ENCODE results near the gene MT2A. TPM values are rescaled to one million over a fixed set of nuclear protein-coding genes. Genes with fewer than 3 reads are reported as not detected.

The MT2A gene
- total RNA-seq, 1 donor, result 21.2 TPM

GRCh38 chr16:56606476-56607108, 1.8 kb upstream of the MT2A start:
- TF ChIP-seq, protein P1, sequence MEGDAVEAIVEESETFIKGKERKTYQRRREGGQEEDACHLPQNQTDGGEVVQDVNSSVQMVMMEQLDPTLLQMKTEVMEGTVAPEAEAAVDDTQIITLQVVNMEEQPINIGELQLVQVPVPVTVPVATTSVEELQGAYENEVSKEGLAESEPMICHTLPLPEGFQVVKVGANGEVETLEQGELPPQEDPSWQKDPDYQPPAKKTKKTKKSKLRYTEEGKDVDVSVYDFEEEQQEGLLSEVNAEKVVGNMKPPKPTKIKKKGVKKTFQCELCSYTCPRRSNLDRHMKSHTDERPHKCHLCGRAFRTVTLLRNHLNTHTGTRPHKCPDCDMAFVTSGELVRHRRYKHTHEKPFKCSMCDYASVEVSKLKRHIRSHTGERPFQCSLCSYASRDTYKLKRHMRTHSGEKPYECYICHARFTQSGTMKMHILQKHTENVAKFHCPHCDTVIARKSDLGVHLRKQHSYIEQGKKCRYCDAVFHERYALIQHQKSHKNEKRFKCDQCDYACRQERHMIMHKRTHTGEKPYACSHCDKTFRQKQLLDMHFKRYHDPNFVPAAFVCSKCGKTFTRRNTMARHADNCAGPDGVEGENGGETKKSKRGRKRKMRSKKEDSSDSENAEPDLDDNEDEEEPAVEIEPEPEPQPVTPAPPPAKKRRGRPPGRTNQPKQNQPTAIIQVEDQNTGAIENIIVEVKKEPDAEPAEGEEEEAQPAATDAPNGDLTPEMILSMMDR (IDR thresholded peaks at IDR 0.05; ENCODE audit: insufficient read depth, low read depth, low read length), result no peak
- peak overlapping the region; percentile 27 for H3K4me3 ChIP-seq (ENCODE audit: low read depth, low read length)

GRCh38 chr16:56607109-56607618, 1.2 kb upstream of the MT2A start:
- TF ChIP-seq, protein P1 (IDR thresholded peaks at IDR 0.05; ENCODE audit: insufficient read depth, low read depth, low read length), result no peak
- H3K4me3 ChIP-seq (ENCODE audit: low read depth, low read length), result peak overlapping the region; percentile 27
- peak; percentile 99 for DNase-seq (ENCODE audit: low read depth)

More at GRCh38 chr16:56606476-56607108, 1.8 kb upstream of the MT2A start:
- peak; percentile 95 for DNase-seq (ENCODE audit: low read depth)

- H3K4me3 ChIP-seq (ENCODE audit: low read depth, low read length), result no peak overlapping the region
- TF ChIP-seq, protein P1 (IDR thresholded peaks at IDR 0.05; ENCODE audit: insufficient read depth, low read depth, low read length), result no peak
- DNase-seq (ENCODE audit: low read depth), result no peak
These were observed 725 bp upstream of the MT2A start for GRCh38 chr16:56607675-56608042.

DNA sequence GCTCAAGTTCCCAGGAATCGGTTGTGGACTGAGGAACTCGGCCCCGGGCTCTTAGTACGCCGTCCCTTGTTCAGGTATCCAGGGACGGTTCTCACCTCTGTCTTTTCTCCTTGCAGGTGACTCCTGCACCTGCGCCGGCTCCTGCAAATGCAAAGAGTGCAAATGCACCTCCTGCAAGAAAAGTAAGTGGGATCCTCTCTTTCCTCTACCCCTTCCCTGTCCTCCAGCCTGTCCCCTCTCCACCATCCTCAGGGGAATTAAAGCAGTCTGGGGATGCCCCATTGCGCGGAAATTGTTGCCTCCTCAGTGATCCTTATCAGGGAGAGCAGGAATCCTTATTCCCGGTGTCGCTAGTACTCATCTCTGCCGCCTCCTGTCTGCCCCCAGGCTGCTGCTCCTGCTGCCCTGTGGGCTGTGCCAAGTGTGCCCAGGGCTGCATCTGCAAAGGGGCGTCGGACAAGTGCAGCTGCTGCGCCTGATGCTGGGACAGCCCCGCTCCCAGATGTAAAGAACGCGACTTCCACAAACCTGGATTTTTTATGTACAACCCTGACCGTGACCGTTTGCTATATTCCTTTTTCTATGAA, 585 bp downstream of the MT2A start:
- TF ChIP-seq, protein P1 (IDR thresholded peaks at IDR 0.05; ENCODE audit: insufficient read depth, low read depth, low read length), result no peak
- H3K4me3 ChIP-seq (ENCODE audit: low read depth, low read length), result peak overlapping the region; percentile 60

GRCh38 chr16:56609463-56609921, 1.1 kb downstream of the MT2A start:
- peak overlapping the region; percentile 60 for H3K4me3 ChIP-seq (ENCODE audit: low read depth, low read length)
- peak; percentile 97 for DNase-seq (ENCODE audit: low read depth)
- TF ChIP-seq, protein P1 (IDR thresholded peaks at IDR 0.05; ENCODE audit: insufficient read depth, low read depth, low read length), result no peak

More for the DNA sequence above, 585 bp downstream of the MT2A start:
- peak; percentile 32 for DNase-seq (ENCODE audit: low read depth)

DNA sequence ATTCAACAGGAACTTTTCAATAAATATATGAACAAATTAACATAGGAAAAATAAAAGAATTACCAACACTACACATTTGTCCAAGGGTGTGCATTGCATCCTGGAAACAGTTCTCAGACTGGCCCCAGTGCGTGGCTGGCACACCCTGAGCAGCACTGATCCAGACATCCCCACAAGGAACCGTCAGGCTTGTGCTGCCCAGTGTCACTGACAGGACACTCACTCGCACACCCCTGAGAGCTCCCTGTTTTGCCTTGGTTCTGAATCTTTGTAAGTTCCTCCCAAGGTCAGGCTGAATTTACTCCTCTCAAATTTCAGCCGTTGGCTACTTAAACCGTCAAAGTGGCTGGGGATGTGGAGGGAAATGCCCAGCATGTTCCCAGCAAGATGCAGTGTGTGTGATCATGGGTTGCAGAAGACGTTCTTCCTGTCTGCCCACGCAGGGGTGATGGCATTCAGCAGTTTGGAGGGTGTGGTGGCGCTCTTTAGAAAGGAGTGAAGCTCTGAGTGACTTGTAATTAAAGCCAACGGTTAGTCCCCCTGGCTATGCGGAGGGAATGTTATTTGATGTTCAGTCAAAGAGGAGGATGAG, 1.7 kb downstream of the MT2A start:
- H3K4me3 ChIP-seq (ENCODE audit: low read depth, low read length), result peak overlapping the region; percentile 60
- TF ChIP-seq, protein P1 (IDR thresholded peaks at IDR 0.05; ENCODE audit: insufficient read depth, low read depth, low read length), result no peak
- DNase-seq (ENCODE audit: low read depth), result peak; percentile 93
